GM12878 (cell line): ENCODE results near the gene DEFB114. TPM values are rescaled to one million over a fixed set of nuclear protein-coding genes. Genes with fewer than 3 reads are reported as not detected.

Experiments
- ATAC-seq: fragments of 200-7000 bp; cut with Tn5 transposase; 3 replicates; pipeline ENCODE4 v1.9.1; 2020; ENCODE audit warnings: mild to moderate bottlenecking, moderate library complexity
- BruUV-seq: library from RNA; stranded (reverse); fragments of 400-500 nt; replicated peaks from 2 replicates; lab custom pipeline; 2021; lab: Mats Ljungman, UMichigan
- CTCF ChIA-PET: fragments of 300-600 bp; sonication (Branson Sonifier 250); formaldehyde crosslinking; extraction: SDS; loops from one replicate; lab custom pipeline; 2021; ENCODE audit warnings: inconsistent platforms; lab: Yijun Ruan, JAX
- POLR2A ChIA-PET: fragments of 350-600 bp; formaldehyde crosslinking; extraction: SDS; loops from one replicate; lab custom pipeline; 2021; ENCODE audit warnings: inconsistent platforms; lab: Charles Lee
- RAD21 ChIA-PET: fragments of 300-600 bp; sonication (Branson Sonifier 250); formaldehyde crosslinking; loops from one replicate; lab custom pipeline; 2023; ENCODE audit warnings: antibody characterized with exemption; ENCODE audit not compliant: unreplicated experiment; lab: Charles Lee
- SMC1A ChIA-PET: fragments of 300-600 bp; sonication (Branson Sonifier 250); formaldehyde crosslinking; loops from one replicate; lab custom pipeline; 2023; ENCODE audit not compliant: unreplicated experiment, uncharacterized antibody; lab: Charles Lee
- DNase-seq: peaks from one replicate; pipeline ENCODE4 v3.0.0-alpha.2; 2011; ENCODE audit warnings: low read depth, low spot score
- FAIRE-seq: peaks from 3 replicates; lab custom pipeline; 2011; peaks lifted over from hg19 to GRCh38; lab: Jason Lieb, UNC
- H2AFZ ChIP-seq: 2 replicates; pipeline ENCODE4 v1.6.0; 2011; ENCODE audit warnings: low read depth, low read length, control low read depth; ENCODE audit not compliant: control insufficient read depth
- H3K27ac ChIP-seq: 2 replicates; pipeline ENCODE4 v1.5.1; 2011; ENCODE audit warnings: control low read depth; ENCODE audit not compliant: control insufficient read depth, insufficient read depth
- H3K27me3 ChIP-seq, 2 experiments: replicated peaks in 1 of 2; 2 replicates each; pipeline versions ENCODE4 v1.6.0 to v1.6.1; 2011; ENCODE audit warnings: low read length in 1 of 2; ENCODE audit not compliant: control insufficient read depth in 2 of 2, insufficient read depth in 2 of 2
- H3K36me3 ChIP-seq, 2 experiments: 2 replicates each; pipeline ENCODE4 v1.5.1; 2011; ENCODE audit warnings: low read length in 1 of 2; ENCODE audit not compliant: control insufficient read depth in 2 of 2, insufficient read depth in 2 of 2
- H3K4me1 ChIP-seq: 2 replicates; pipeline ENCODE4 v1.6.1; 2011; ENCODE audit warnings: mild to moderate bottlenecking, low read length, moderate library complexity, mixed read lengths; ENCODE audit not compliant: control insufficient read depth, insufficient read depth
- H3K4me2 ChIP-seq: 2 replicates; pipeline ENCODE4 v1.6.0; 2011; ENCODE audit warnings: control low read depth; ENCODE audit not compliant: control insufficient read depth, insufficient read depth
- H3K4me3 ChIP-seq: fragments of 200-600 bp; sonication (generic); 2 replicates; pipeline ENCODE4 v1.5.1; 2016
- H3K79me2 ChIP-seq: 2 replicates; pipeline ENCODE4 v1.6.0; 2011; ENCODE audit warnings: low read length; ENCODE audit not compliant: control insufficient read depth, insufficient read depth
- H3K9ac ChIP-seq: 2 replicates; pipeline ENCODE4 v1.8.0; 2011; ENCODE audit warnings: low read length, control low read depth, mixed read lengths; ENCODE audit not compliant: control insufficient read depth, insufficient read depth
- H3K9me3 ChIP-seq: replicated peaks from 3 replicates; pipeline ENCODE4 v1.5.1; 2011; ENCODE audit warnings: mild to moderate bottlenecking, low read length; ENCODE audit not compliant: control insufficient read depth, insufficient read depth
- H4K20me1 ChIP-seq: 2 replicates; pipeline ENCODE4 v1.6.0; 2011; ENCODE audit not compliant: control insufficient read depth, insufficient read depth
- BMI1 ChIP-seq: fragments of 450-650 bp; IDR thresholded peaks from 2 replicates; pipeline ENCODE4 v1.6.1; 2016; ENCODE audit warnings: mild to moderate bottlenecking, moderate library complexity, borderline replicate concordance
- POLR2A ChIP-seq: IDR thresholded peaks from 2 replicates; pipeline ENCODE4 v1.6.1; 2011; ENCODE audit warnings: low read depth, mild to moderate bottlenecking, low read length
- RAD21 ChIP-seq: IDR thresholded peaks from 2 replicates; pipeline ENCODE4 v1.6.1; 2011; ENCODE audit warnings: mild to moderate bottlenecking, low read depth, low read length, moderate library complexity; ENCODE audit not compliant: insufficient read depth
- SMC3 ChIP-seq: IDR thresholded peaks from 2 replicates; pipeline ENCODE4 v1.6.1; 2011; ENCODE audit warnings: low read length, improper control_type of control experiment, borderline replicate concordance
- SRF ChIP-seq, 2 experiments: IDR thresholded peaks; 2 replicates each; pipeline ENCODE4 v1.6.1; 2011; ENCODE audit warnings: low read depth in 2 of 2, low read length in 2 of 2, mild to moderate bottlenecking in 1 of 2, moderate library complexity in 1 of 2
- TBL1XR1 ChIP-seq: IDR thresholded peaks from 2 replicates; pipeline ENCODE4 v1.6.1; 2012; ENCODE audit warnings: low read depth, low read length, improper control_type of control experiment
- YY1 ChIP-seq: IDR thresholded peaks from 2 replicates; pipeline ENCODE4 v1.6.1; 2011; ENCODE audit warnings: low read depth, mild to moderate bottlenecking, low read length
- WGBS: methylation state at CpG from one replicate; pipeline ENCODE4 v1.1.6; 2016; ENCODE audit warnings: low lambda C conversion rate; ENCODE audit not compliant: insufficient replicate concordance, insufficient coverage; ENCODE audit errors: missing lambda C conversion rate; 5-methylcytosine and 5-hydroxymethylcytosine counted together
- in situ Hi-C: fragments of 300-500 bp; cut with MboI; formaldehyde crosslinking; loops from 9 replicates; pipeline ENCODE4 v1.14.3; 2018; ENCODE audit warnings: mixed read lengths
- intact Hi-C: fragments of 100-400 bp; cut with micrococcal nuclease; formaldehyde crosslinking; loops from one replicate; pipeline ENCODE4 v1.14.2; 2022; ENCODE audit not compliant: unreplicated experiment
- polyA plus RNA-seq, 11 experiments: library from polyadenylated mRNA; depleted of rRNA in 4 of 11; unstranded in 6 of 11; stranded (reverse) in 5 of 11; fragments of >200 nt; fragmentation: Nextera tagmentation in 4 of 11; fragmentation: Illumina TruSeq in 1 of 11; extraction: Ambion mirVana in 4 of 11; extraction: Trizol in 1 of 11; gene quantifications; 1 replicate in 1 of 11; 2 replicates in 10 of 11; pipeline versions ENCODE4 v1.2.1 to v1.2.3, GENCODE V29; 2011 to 2016; ENCODE audit warnings: inconsistent platforms in 2 of 11, missing spikeins in 2 of 11, low read depth in 1 of 11
- total RNA-seq, 4 experiments: library from RNA; depleted of rRNA in 3 of 4; stranded (reverse); fragments of >200 nt in 3 of 4; fragmentation: Illumina TruSeq in 1 of 4; extraction: Trizol in 1 of 4; gene quantifications; 2 replicates each; pipeline versions ENCODE4 v1.2.1 to v1.2.3, GENCODE V29; 2013 to 2021
- TF ChIP-seq, protein P1 (sequence below): fragments of 450-650 bp; IDR thresholded peaks from 2 replicates; pipeline ENCODE4 v1.6.1; 2016; ENCODE audit warnings: mild to moderate bottlenecking

DEFB114 gene
- total and polyA plus RNA-seq, 10 of the 15 experiments (the other 5 are each of a cell fraction or from before 2014, with no cell fraction given), result not detected

DNA sequence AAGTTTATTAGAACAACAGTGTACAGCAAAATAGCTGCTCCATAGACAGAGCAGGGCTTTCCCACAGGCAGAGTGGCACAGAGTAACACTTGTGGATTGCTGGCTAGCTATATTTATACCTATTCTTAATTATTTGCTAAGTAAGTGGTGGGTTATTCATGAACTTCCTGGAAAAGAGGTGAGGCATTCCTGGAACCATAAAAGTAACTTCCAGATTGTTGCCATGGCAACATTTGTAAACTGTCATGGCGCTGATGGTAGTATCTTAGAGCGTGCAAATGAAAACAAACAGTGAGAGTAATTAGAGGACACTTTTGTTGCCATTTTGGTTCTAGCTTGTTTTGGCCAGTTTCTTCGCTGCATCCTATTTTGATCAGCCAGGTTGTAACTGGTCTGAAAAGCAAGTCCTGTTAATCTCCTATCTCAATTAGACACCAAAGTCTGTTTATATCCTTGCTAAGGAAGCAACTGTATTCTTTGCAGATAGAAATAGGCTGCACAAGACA lies 23.9 kb downstream of the DEFB114 start:
- no peaks in the 10 kb centered on the region for H3K36me3 ChIP-seq
- FAIRE-seq (no peak), DNase-seq (no peak), ATAC-seq (no peak)
- TF ChIP-seq BMI1 (no peak), RAD21 (no peak), SMC3 (no peak), YY1 (no peak), POLR2A (no peak), TBL1XR1 (no peak), SRF (IDR thresholded peaks at IDR 0.05; ENCODE audit: low read depth in 2 of 2, low read length in 2 of 2) (no peak)
- TF ChIP-seq, protein P1, sequence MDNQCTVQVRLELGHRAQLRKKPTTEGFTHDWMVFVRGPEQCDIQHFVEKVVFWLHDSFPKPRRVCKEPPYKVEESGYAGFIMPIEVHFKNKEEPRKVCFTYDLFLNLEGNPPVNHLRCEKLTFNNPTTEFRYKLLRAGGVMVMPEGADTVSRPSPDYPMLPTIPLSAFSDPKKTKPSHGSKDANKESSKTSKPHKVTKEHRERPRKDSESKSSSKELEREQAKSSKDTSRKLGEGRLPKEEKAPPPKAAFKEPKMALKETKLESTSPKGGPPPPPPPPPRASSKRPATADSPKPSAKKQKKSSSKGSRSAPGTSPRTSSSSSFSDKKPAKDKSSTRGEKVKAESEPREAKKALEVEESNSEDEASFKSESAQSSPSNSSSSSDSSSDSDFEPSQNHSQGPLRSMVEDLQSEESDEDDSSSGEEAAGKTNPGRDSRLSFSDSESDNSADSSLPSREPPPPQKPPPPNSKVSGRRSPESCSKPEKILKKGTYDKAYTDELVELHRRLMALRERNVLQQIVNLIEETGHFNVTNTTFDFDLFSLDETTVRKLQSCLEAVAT, result no peak
- no peaks in the 10 kb centered on the region for H3K4me1 ChIP-seq
- no peak overlapping the region for H3K27ac ChIP-seq
- H3K79me2 ChIP-seq, result no peaks in the 10 kb centered on the region
- no peak overlapping the region for H3K4me2 ChIP-seq
- H3K9me3 ChIP-seq, result no peaks in the 10 kb centered on the region
- in situ Hi-C loops (no loop called here), intact Hi-C loops (no loop called here)
- ChIA-PET SMC1A (no interaction called here), CTCF (no interaction called here), RAD21 (no interaction called here), POLR2A (no interaction called here)
- 16% methylated on average over 3 of the region's 3 CpGs for WGBS
- no peaks in the 10 kb centered on the region for H3K27me3 ChIP-seq
- no TSS peak for BruUV-seq
- H3K4me3 ChIP-seq, result no peak overlapping the region
- H4K20me1 ChIP-seq, result no peaks in the 10 kb centered on the region
- H2AFZ ChIP-seq, result no peak overlapping the region
- no peak overlapping the region for H3K9ac ChIP-seq
